GM19238 (cell line): Measurements from ENCODE around the gene NME3.
"Not testable (repeated sequence)": the region's sequence is repeated elsewhere in the genome, so short reads cannot be mapped to it uniquely, and the experiment has no call there.

ENCODE experiments used
- DNase-seq: peaks from one replicate; pipeline ENCODE4 v3.0.0; 2011; ENCODE audit warnings: low spot score; ENCODE audit not compliant: insufficient read length

NME3 gene

DNA sequence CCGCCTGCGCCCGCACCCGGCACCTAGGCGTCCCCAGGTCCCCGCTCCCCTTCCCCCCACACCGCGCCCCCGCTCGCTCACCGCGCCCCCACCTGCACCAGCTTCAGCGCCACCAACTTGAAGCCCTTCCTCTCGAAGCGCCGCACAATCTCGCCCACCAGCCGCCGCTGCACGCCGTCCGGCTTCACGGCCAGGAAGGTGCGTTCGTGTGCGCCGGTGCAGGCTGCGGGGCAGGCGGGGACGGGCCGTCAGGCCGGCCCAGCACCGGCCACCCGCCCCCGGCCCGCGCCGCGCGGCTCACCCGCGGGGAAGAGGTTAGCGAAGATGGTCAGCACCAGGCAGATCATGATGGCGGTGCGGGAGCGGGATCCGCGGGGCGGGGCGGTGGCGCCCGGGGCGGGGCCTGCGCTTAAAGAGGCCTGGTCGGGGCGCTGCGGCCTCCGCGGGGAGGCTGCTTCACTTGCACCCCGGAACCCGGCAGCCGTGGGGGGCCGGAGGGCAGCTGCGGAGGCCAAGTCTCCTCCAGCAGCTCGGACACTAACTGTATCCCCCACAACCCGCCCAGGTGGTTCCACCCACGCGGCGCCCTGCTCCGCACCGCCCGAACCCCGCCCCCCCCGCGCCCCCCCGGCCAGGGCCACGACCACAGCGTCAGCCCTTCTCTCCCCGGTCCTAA, at the start of gene NME3:
Gene NME3, minus strand, starts transcription at position 356 of the 676 bp plus-strand sequence. Its CDS starts 9 bp downstream, at position 347.
- peak; percentile 92 for DNase-seq

GRCh38 chr16:1820946-1821290, 49.6 kb upstream of the NME3 start:
- no peak for DNase-seq

GRCh38 chr16:1820096-1820945, 49.0 kb upstream of the NME3 start:
- DNase-seq: no peak

DNA sequence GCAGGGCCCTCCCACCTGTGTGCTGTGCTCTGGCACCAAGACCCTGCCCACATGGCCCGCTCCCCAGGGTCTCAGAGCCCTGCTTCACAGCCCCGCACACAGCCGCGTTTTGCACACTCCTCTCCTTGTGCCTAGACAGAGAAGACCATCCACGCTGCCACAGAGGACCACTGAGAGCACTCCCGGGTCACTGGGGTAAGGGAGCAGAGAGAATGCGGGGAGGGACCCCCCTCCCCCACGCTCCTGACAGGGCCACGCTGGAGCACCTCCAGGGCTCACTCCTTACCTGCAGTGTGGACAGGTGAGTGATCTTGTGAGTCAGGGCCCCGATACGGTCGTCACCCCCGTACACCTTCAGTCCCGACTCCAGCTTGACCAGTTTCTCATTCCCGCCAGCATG, 48.3 kb upstream of the NME3 start:
- no peak for DNase-seq

DNA sequence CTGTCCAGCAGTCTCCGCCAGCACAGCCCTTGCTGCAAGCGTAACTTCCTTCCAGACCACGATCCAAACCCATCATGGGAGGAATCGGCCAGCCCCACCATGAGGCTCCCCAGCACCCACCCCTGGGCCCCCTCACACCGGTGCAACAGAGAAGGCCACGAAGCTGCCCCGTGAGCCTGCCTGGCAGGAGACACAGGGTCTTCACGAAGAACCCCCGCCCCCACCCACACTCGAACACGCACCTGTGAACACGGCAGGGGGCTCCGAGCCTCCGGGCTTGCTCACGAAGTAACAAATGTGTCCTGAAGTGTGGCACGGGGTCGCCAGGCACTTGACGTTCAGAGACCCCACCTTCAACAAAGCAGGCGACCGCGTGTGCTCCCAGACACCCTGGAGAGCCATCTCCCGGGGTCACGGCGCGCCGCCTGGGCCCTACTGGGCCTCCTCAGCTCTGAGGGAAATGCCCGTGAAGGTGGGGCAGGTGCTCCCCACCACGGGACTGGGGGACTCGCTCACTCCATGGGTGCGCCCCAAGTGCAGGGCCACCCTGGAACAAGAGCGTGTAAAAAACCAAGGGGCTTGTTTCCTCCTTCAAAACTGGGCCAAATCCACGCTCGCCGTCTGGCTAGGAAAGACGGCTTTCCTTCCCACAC, 47.7 kb upstream of the NME3 start:
- no peak for DNase-seq

- no peak for DNase-seq
These were observed 47.0 kb upstream of the NME3 start for GRCh38 chr16:1818204-1818872.

- DNase-seq: no peak
These were observed 46.4 kb upstream of the NME3 start for GRCh38 chr16:1817716-1818115.

DNA sequence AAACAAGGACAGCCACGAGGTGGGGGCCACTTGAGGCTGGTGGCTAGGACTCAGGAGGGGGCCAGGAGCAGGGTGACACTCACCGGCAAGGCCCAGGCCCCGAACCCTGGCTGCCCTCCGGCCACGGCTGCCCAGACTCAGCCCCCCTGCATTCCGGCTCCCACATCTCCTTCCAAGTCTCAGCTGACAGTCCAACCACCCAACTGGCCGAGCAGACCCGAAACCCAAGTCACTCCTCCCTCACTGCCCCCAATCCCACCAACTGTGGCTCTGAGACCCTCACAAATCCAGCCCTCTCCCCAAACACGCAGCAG, 45.9 kb upstream of the NME3 start:
- no peak for DNase-seq

DNA sequence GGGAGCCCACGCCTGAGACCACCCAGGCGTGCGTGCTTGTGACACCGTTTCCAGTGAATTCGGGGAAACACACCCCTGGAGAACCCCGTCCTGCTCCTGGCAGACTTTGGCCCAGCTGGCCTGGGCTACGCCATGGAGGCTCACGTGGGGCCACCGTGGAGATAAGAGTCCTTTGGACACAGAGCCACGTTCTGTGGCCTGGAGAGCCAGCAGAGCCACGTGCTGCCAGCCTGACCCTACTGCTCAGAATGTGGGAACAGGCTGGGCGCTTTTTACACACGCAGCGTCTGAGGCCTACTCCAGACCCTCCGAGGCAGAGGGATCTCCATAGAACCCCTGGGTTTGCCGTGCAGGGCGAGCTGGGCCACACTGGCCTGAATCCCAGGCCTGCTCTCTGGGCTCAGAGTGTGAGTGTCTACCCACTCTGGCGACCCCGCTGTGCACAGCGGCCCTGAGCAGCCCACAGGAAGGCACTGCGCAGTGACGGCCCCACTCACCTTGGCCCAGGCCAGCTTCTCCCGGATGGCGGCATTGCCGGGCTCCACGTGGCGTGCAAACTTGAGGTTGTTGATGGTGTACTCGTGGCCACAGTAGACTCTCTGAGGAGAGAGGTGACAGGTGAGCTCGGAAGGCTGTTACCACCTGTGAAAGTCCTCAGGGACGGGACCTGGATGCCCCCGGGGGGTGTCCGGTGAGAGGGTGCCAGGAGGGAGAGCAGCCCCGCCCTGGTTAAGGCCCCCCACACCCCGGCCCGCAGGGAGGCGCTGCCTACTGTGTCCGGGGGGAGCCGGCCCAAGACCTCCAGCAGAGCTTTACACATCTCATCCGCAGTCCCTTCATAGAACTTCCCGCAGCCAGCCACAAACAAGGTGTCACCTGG, 45.3 kb upstream of the NME3 start:
- no peak for DNase-seq

DNA sequence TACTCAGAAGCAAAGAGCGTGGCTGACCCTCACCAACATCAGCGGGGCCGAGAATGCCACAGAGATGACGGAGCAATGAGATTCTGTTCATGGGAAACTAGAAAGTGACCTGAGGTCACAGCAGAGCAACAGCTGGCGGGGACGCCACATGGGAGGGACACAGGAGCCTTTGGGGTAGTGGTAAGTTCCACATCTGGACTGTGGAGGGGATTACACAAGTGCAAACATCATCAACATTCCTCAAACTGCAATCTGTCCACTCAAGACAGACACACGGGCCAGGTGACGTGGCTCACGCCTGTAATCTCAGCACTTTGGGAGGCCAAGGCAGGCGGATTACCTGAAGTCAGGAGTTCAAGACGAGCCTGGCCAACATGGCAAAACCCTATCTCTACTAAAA, 44.1 kb upstream of the NME3 start:
- no peak for DNase-seq

- no peak for DNase-seq
These were observed 41.4 kb upstream of the NME3 start for GRCh38 chr16:1812732-1813163.

GRCh38 chr16:1810536-1810935, 39.2 kb upstream of the NME3 start:
- DNase-seq: no peak

- no peak for DNase-seq
These were observed 38.8 kb upstream of the NME3 start for GRCh38 chr16:1810106-1810505.

DNA sequence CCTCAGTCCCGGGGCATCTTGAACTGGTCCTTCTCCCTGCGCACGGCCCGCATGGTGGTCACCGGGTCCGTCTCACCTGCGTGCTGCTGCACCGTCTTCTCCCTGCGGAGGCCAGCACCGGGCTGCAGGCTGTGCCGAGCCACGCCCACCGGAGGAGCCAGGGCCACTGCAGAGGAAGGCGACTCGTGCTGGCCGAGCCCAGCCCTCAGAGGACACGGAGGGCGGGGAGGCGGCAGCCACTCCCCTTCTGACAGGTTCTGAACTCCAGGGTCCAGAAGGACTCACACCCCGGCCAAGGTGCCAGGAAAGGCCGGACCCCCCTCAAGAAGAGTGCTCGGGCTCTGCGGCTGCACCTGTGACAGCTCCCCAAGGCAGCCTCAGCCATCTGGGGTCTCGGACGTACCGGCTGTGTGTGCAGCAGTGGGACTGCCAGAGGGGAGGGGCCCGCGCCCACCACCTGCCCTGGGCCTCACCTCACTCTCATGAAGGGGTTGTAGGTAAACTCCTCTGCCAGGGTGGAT, 38.0 kb upstream of the NME3 start:
- no peak for DNase-seq

- DNase-seq: no peak
These were observed 37.3 kb upstream of the NME3 start for GRCh38 chr16:1808691-1809090.

GRCh38 chr16:1807626-1808025, 36.3 kb upstream of the NME3 start:
- no peak for DNase-seq

DNA sequence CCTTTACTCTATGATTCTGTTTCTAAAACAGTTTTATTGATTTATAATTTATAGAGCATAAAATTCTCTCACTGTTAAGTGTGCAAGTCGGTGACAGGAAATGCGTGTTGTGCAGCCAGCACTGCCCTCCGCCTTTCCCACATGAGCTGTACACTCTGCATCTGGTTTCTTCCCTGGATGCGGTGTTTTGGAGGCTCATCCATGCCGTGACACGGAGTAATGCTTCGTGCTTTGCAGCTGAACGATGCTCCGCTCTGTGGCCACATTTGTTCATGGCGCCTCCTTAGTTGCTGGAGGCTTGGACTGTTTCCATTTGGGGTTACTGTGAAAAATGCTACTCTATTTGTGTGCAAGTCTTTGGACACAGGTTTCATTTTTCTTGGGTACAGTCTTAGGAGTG, 29.4 kb upstream of the NME3 start:
- DNase-seq: no peak

DNA sequence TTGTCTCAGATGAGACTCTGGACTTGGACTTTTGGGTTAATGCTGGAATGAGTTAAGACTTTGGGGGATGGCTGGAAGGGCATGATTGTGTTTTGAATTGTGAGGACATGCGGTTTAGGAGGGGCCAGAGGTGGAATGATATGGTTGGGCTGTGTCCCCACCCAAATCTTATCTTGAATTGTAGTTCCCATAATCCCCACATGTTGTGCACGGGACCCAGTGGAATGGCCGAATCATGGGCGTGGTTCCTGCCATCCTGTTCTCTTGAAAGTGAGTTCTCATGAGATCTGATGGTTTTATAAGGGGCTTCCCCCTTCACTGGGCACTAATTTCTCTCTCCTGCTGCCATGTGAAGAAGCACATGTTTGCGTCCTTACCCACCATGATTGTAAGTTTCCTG, 27.9 kb upstream of the NME3 start:
- not testable (repeated sequence) for DNase-seq

- DNase-seq: no peak
These were observed 23.7 kb upstream of the NME3 start for GRCh38 chr16:1794908-1795666.

GRCh38 chr16:1794221-1794871, 23.0 kb upstream of the NME3 start:
- DNase-seq: no peak
